Stimulated activated CD4-positive, alpha-beta T cell treated with anti-CD3 and anti-CD28 coated beads, Interleukin-12 subunit alpha, Interleukin-12 subunit beta, amount 100 ng/mL, for 48 hours (primary cell): ENCODE data around the gene GNAZ.

ENCODE experiments used
- DNase-seq, 3 donors: peaks; one replicate each; pipeline ENCODE4 v3.0.0-alpha.2; 2020; ENCODE audit warnings: low read depth in 2 of 3, low spot score in 1 of 3

Gene GNAZ

GRCh38 chr22:23152238-23153114, 82.2 kb downstream of the GNAZ start:
- no peak for DNase-seq

GRCh38 chr22:23153994-23154393, 83.7 kb downstream of the GNAZ start:
- DNase-seq = no peak

- DNase-seq = no peak
These were observed 84.1 kb downstream of the GNAZ start for GRCh38 chr22:23154461-23154860.

GRCh38 chr22:23155143-23155542, 84.8 kb downstream of the GNAZ start:
- DNase-seq = no peak

GRCh38 chr22:23155831-23156230, 85.5 kb downstream of the GNAZ start:
- no peak for DNase-seq

GRCh38 chr22:23156286-23156685, 86.0 kb downstream of the GNAZ start:
- DNase-seq = no peak

- DNase-seq = no peak
These were observed 87.5 kb downstream of the GNAZ start for GRCh38 chr22:23157560-23158515.

- no peak for DNase-seq
These were observed 88.4 kb downstream of the GNAZ start for GRCh38 chr22:23158516-23159290.

GRCh38 chr22:23159291-23159630, 88.9 kb downstream of the GNAZ start:
- DNase-seq = no peak

- no peak for DNase-seq
These were observed 90.7 kb downstream of the GNAZ start for GRCh38 chr22:23161029-23161428.

GRCh38 chr22:23161574-23161973, 91.3 kb downstream of the GNAZ start:
- no peak for DNase-seq

GRCh38 chr22:23163665-23164064, 93.3 kb downstream of the GNAZ start:
- DNase-seq = no peak

- DNase-seq = no peak
These were observed 93.8 kb downstream of the GNAZ start for GRCh38 chr22:23164091-23164490.

GRCh38 chr22:23166042-23166831, 95.9 kb downstream of the GNAZ start:
- no peak for DNase-seq

- no peak for DNase-seq
These were observed 96.7 kb downstream of the GNAZ start for GRCh38 chr22:23166841-23167616.

- DNase-seq = no peak
These were observed 98.2 kb downstream of the GNAZ start for GRCh38 chr22:23168391-23169042.

GRCh38 chr22:23169043-23169406, 98.7 kb downstream of the GNAZ start:
- no peak for DNase-seq
